ENCODE results near the gene SCMH1. TPM values are rescaled to one million over a fixed set of nuclear protein-coding genes. Genes with fewer than 3 reads are reported as not detected.
A peak's percentile ranks its signal among the peaks of the same experiment; 100 is the strongest.

Gene SCMH1
- total RNA-seq, 1 experiment from 2014 or later = 25.9 TPM

GRCh38 chr1:40984066-40984465 is 258.0 kb downstream of the SCMH1 start:
- Mint-ChIP-seq H3K9me3 (ENCODE audit: low read depth, unreplicated experiment) (no peaks in the 10 kb centered on the region), H3K27ac (ENCODE audit: unreplicated experiment) (no peak overlapping the region), H3K4me3 (ENCODE audit: low read depth, unreplicated experiment) (no peak overlapping the region), H3K27me3 (ENCODE audit: unreplicated experiment) (no peaks in the 10 kb centered on the region), H3K4me1 (ENCODE audit: low read depth, unreplicated experiment) (peaks cover 33% of the 10 kb centered on the region), H3K36me3 (ENCODE audit: insufficient read depth, unreplicated experiment) (peaks cover 70% of the 10 kb centered on the region)
- no TSS peak for BruUV-seq (replicated peaks)
- CTCF ChIA-PET = no interaction called here
- no peak for TF ChIP-seq CTCF (IDR thresholded peaks at IDR 0.05; ENCODE audit: unreplicated experiment)
- intact Hi-C loops (cut with micrococcal nuclease; ENCODE audit: unreplicated experiment) = loop anchor here (10.0 kb wide), 1 partner anchor 449 kb away; the partner anchor contains the start of gene ZNF684
- DNase-seq = no peak

- no TSS peak for BruUV-seq (replicated peaks)
- no peak overlapping the region for H3K4me3 Mint-ChIP-seq (ENCODE audit: low read depth, unreplicated experiment)
Observed at GRCh38 chr1:40983286-40983685, 258.8 kb downstream of the SCMH1 start.

DNA sequence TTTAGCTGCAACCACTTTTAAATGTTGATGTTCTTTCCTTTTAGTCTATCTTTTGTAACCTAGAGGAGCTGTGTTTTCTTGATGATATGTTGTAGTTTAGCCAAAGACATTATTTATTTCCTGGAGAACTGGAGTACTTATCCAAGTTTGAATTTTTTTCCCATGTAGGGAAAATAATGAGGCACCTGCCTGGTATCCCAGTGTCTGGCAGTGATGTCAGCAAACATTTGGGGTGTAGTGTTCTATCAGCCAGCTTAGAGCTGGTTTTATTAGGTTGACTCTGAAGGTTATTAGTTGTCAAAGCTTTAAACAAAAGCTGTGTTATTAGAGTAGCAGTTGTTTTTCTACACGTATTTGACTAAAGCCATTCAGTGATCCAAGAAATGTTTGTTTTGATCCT is 259.4 kb downstream of the SCMH1 start:
- H3K4me3 Mint-ChIP-seq (ENCODE audit: low read depth, unreplicated experiment) = no peak overlapping the region
- TF ChIP-seq CTCF (IDR thresholded peaks at IDR 0.05; ENCODE audit: unreplicated experiment) = no peak
- no peaks in the 10 kb centered on the region for H3K9me3 Mint-ChIP-seq (ENCODE audit: low read depth, unreplicated experiment)
- DNase-seq = no peak
- intact Hi-C loops (cut with micrococcal nuclease; ENCODE audit: unreplicated experiment) = loop anchor here (10.0 kb wide), 1 partner anchor 448 kb away; the partner anchor contains the start of gene ZNF684
- H3K4me1 Mint-ChIP-seq (ENCODE audit: low read depth, unreplicated experiment) = peaks cover 40% of the 10 kb centered on the region
- CTCF ChIA-PET = no interaction called here
- H3K27me3 Mint-ChIP-seq (ENCODE audit: unreplicated experiment) = no peaks in the 10 kb centered on the region
- no TSS peak for BruUV-seq (replicated peaks)
- H3K27ac Mint-ChIP-seq (ENCODE audit: unreplicated experiment) = no peak overlapping the region
- H3K36me3 Mint-ChIP-seq (ENCODE audit: insufficient read depth, unreplicated experiment) = peaks cover 62% of the 10 kb centered on the region

More at GRCh38 chr1:40983286-40983685, 258.8 kb downstream of the SCMH1 start:
- Mint-ChIP-seq H3K36me3 (ENCODE audit: insufficient read depth, unreplicated experiment) (peaks cover 68% of the 10 kb centered on the region), H3K9me3 (ENCODE audit: low read depth, unreplicated experiment) (no peaks in the 10 kb centered on the region), H3K4me1 (ENCODE audit: low read depth, unreplicated experiment) (peaks cover 40% of the 10 kb centered on the region), H3K27ac (ENCODE audit: unreplicated experiment) (no peak overlapping the region), H3K27me3 (ENCODE audit: unreplicated experiment) (no peaks in the 10 kb centered on the region)
- no peak for TF ChIP-seq CTCF (IDR thresholded peaks at IDR 0.05; ENCODE audit: unreplicated experiment)
- intact Hi-C loops (cut with micrococcal nuclease; ENCODE audit: unreplicated experiment) = loop anchor here (10.0 kb wide), 1 partner anchor 448 kb away; the partner anchor contains the start of gene ZNF684
- DNase-seq = no peak
- CTCF ChIA-PET = no interaction called here

DNA sequence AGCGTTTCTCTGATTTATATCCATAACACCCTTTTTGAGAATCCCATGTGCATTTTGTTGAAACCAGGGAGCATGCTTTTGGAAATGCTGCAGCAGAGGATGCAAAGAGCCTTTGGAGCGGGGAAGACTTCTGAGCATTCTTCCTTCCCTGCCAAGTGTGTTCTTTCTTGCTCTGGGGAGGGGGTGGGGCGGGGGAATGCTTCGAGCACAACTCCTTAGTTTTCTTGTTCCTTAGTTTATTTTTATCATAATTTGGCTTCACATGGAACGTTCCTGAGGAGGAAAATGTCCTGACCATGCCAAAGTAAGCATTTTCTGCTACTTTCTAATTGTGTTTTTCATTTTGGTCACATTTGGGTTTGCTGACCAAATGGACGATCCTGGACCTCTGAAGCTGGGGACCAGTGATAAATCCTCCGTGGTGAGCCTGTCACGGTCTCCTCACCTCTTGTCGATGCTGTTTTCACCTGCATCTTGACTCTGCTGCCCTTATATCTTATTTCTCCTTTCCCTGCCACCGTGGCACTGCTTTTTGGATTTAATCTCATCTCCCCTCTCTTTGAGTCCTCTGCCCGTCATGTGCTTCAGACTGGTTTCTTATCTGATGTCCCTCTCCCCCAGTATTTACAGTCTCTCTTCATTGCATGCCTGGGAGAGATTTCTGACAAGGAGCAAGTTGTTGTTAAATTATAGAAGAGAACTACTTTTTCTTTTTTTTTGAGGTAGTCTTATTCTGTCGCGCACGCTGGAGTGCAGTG is 260.2 kb downstream of the SCMH1 start:
- CTCF ChIA-PET = no interaction called here
- H3K27me3 Mint-ChIP-seq (ENCODE audit: unreplicated experiment) = no peaks in the 10 kb centered on the region
- peaks cover 60% of the 10 kb centered on the region for H3K36me3 Mint-ChIP-seq (ENCODE audit: insufficient read depth, unreplicated experiment)
- DNase-seq = no peak
- no peak for TF ChIP-seq CTCF (IDR thresholded peaks at IDR 0.05; ENCODE audit: unreplicated experiment)
- no TSS peak for BruUV-seq (replicated peaks)
- H3K9me3 Mint-ChIP-seq (ENCODE audit: low read depth, unreplicated experiment) = no peaks in the 10 kb centered on the region
- H3K4me3 Mint-ChIP-seq (ENCODE audit: low read depth, unreplicated experiment) = peak overlapping the region; percentile 87
- intact Hi-C loops (cut with micrococcal nuclease; ENCODE audit: unreplicated experiment) = loop anchor here (10.0 kb wide), 1 partner anchor 447 kb away; the partner anchor contains the start of gene ZNF684
- H3K27ac Mint-ChIP-seq (ENCODE audit: unreplicated experiment) = peak overlapping the region; percentile 9
- peaks cover 46% of the 10 kb centered on the region for H3K4me1 Mint-ChIP-seq (ENCODE audit: low read depth, unreplicated experiment)
